HFFc6 (cell line): ENCODE results near the gene TRIM9. TPM values are rescaled to one million over a fixed set of nuclear protein-coding genes. Genes with fewer than 3 reads are reported as not detected.

Source experiments
- DNase-seq: peaks from one replicate; pipeline ENCODE4 v3.0.0-alpha.2; 2018
- H3K27ac Mint-ChIP-seq: 2 replicates; pipeline ENCODE4 v1.8.0; 2020; ENCODE audit warnings: mild to moderate bottlenecking, mixed read lengths
- H3K27me3 Mint-ChIP-seq: 2 replicates; pipeline ENCODE4 v1.8.0; 2021; ENCODE audit warnings: mild to moderate bottlenecking, moderate library complexity, mixed read lengths; ENCODE audit not compliant: insufficient read depth
- H3K36me3 Mint-ChIP-seq: 2 replicates; pipeline ENCODE4 v1.8.0; 2021; ENCODE audit warnings: low read depth, mixed read lengths
- H3K4me1 Mint-ChIP-seq: 2 replicates; pipeline ENCODE4 v1.8.0; 2020; ENCODE audit warnings: low read depth, mixed read lengths
- H3K4me3 Mint-ChIP-seq: 2 replicates; pipeline ENCODE4 v1.8.0; 2020; ENCODE audit warnings: mild to moderate bottlenecking, moderate library complexity, mixed read lengths
- H3K9me3 Mint-ChIP-seq: 2 replicates; pipeline ENCODE4 v1.8.0; 2020; ENCODE audit warnings: mild to moderate bottlenecking, mixed read lengths
- CTCF ChIP-seq: fragments of 200-600 bp; sonication (generic); IDR thresholded peaks from 2 replicates; pipeline ENCODE4 v1.5.0; 2021; ENCODE audit warnings: antibody characterized with exemption, mild to moderate bottlenecking
- total RNA-seq, 6 experiments: library from RNA; stranded (reverse); fragmentation: NEBNext Ultra II Directional; extraction: Animal tissue kit (Norgen Biotek cat#: 25700); gene quantifications; 2 replicates in 1 of 6; 3 replicates in 5 of 6; pipeline ENCODE4 v1.2.3, GENCODE V29; 2021

The TRIM9 gene
- total RNA-seq, 6 experiments from 2014 or later: 0.05 TPM; not detected in 5

- no peaks in the 10 kb centered on the region for H3K27me3 Mint-ChIP-seq
- no peaks in the 10 kb centered on the region for H3K36me3 Mint-ChIP-seq
- H3K4me3 Mint-ChIP-seq: peak overlapping the region; percentile 81
- DNase-seq: peak; percentile 69
- peaks cover 23% of the 10 kb centered on the region for H3K4me1 Mint-ChIP-seq
- peak overlapping the region; percentile 99 for H3K27ac Mint-ChIP-seq
- no peaks in the 10 kb centered on the region for H3K9me3 Mint-ChIP-seq
- TF ChIP-seq CTCF: peak; percentile 78
Observed at GRCh38 chr14:50954811-50955372, 140.0 kb downstream of the TRIM9 start.

- Mint-ChIP-seq H3K27me3 (no peaks in the 10 kb centered on the region), H3K27ac (no peak overlapping the region), H3K4me1 (peaks cover 21% of the 10 kb centered on the region), H3K36me3 (no peaks in the 10 kb centered on the region), H3K9me3 (no peaks in the 10 kb centered on the region), H3K4me3 (no peak overlapping the region)
- no peak for DNase-seq
- TF ChIP-seq CTCF: no peak
Observed at GRCh38 chr14:50953502-50953901, 141.4 kb downstream of the TRIM9 start.

GRCh38 chr14:50951032-50951431, 143.9 kb downstream of the TRIM9 start:
- Mint-ChIP-seq H3K9me3 (no peaks in the 10 kb centered on the region), H3K4me3 (no peak overlapping the region), H3K27ac (no peak overlapping the region), H3K4me1 (peaks cover 34% of the 10 kb centered on the region), H3K27me3 (no peaks in the 10 kb centered on the region), H3K36me3 (no peaks in the 10 kb centered on the region)
- TF ChIP-seq CTCF: no peak
- DNase-seq: no peak

- Mint-ChIP-seq H3K4me3 (no peak overlapping the region), H3K36me3 (no peaks in the 10 kb centered on the region), H3K4me1 (peaks cover 26% of the 10 kb centered on the region), H3K27me3 (no peaks in the 10 kb centered on the region), H3K27ac (no peak overlapping the region), H3K9me3 (no peaks in the 10 kb centered on the region)
- TF ChIP-seq CTCF: no peak
- no peak for DNase-seq
Observed at GRCh38 chr14:50948205-50948604, 146.7 kb downstream of the TRIM9 start.

GRCh38 chr14:50947446-50947845, 147.5 kb downstream of the TRIM9 start:
- no peak for DNase-seq
- Mint-ChIP-seq H3K27ac (no peak overlapping the region; the same call in 1 of the 2 replicates), H3K4me1 (peaks cover 30% of the 10 kb centered on the region), H3K9me3 (no peaks in the 10 kb centered on the region), H3K27me3 (no peaks in the 10 kb centered on the region), H3K4me3 (no peak overlapping the region), H3K36me3 (no peaks in the 10 kb centered on the region)
- no peak for TF ChIP-seq CTCF
